ENCODE measurements around the gene MANF.

MANF gene

GRCh38 chr3:51436998-51437639 lies 52.0 kb downstream of the MANF start:
- no peak for DNase-seq (ENCODE audit: low read depth in 2 of 2)
